Upper lobe of left lung (tissue), 6 donors: ENCODE results near the gene CLDN6. TPM values are rescaled to one million over a fixed set of nuclear protein-coding genes. Genes with fewer than 3 reads are reported as not detected.

ENCODE experiments used
- ATAC-seq, 2 donors: fragments of 200-7000 bp; cut with Tn5 transposase; one replicate each; pipeline ENCODE4 v1.9.1; 2022; ENCODE audit warnings: mild to moderate bottlenecking in 2 of 2, moderate library complexity in 2 of 2; ENCODE audit not compliant: low FRiP score in 2 of 2
- DNase-seq, 2 donors: peaks; one replicate each; pipeline ENCODE4 v3.0.0-alpha.2; 2019 to 2020
- H3K27ac ChIP-seq, 4 donors: fragments of 200-600 bp; sonication (generic); one replicate each; pipeline ENCODE4 v1.5.1; 2016 to 2019
- H3K27me3 ChIP-seq, 4 donors: fragments of 200-600 bp; sonication (generic); one replicate each; pipeline ENCODE4 v1.5.1; 2017 to 2019
- H3K36me3 ChIP-seq, 4 donors: fragments of 200-600 bp; sonication (generic); one replicate each; pipeline ENCODE4 v1.5.1; 2016 to 2019
- H3K4me1 ChIP-seq, 4 donors: fragments of 200-600 bp; sonication (generic); one replicate each; pipeline ENCODE4 v1.5.1; 2018 to 2019
- H3K4me3 ChIP-seq, 4 donors: fragments of 200-600 bp; sonication (generic); one replicate each; pipeline ENCODE4 v1.5.1; 2017 to 2019; ENCODE audit warnings: mild to moderate bottlenecking in 2 of 4, moderate library complexity in 1 of 4
- H3K9me3 ChIP-seq, 4 donors: fragments of 200-600 bp; sonication (generic); one replicate each; pipeline ENCODE4 v1.5.1; 2018 to 2019
- EP300 ChIP-seq, 4 donors: sonication (generic); formaldehyde crosslinking; IDR thresholded peaks; one replicate each; pipeline ENCODE4 v1.5.1; 2017; ENCODE audit warnings: antibody characterized with exemption in 4 of 4, control low read depth in 2 of 4
- POLR2A ChIP-seq, 4 donors: fragments of 450-650 bp; IDR thresholded peaks; one replicate each; pipeline ENCODE4 v1.5.1; 2016 to 2017; ENCODE audit warnings: antibody characterized with exemption in 4 of 4, mild to moderate bottlenecking in 2 of 4
- POLR2AphosphoS5 ChIP-seq, 2 donors: sonication (generic); formaldehyde crosslinking; IDR thresholded peaks; one replicate each; pipeline ENCODE4 v1.5.1; 2017; ENCODE audit warnings: antibody characterized with exemption in 2 of 2
- WGBS, 2 donors: methylation state at CpG; one replicate each; pipeline ENCODE4 v1.1.5; 2017 to 2018; 5-methylcytosine and 5-hydroxymethylcytosine counted together
- total RNA-seq, 6 donors: library from RNA; depleted of rRNA in 4 of 6; stranded (reverse); fragments of >200 nt in 4 of 6; gene quantifications; one replicate each; pipeline versions ENCODE4 v1.1.0 to v1.2.1, GENCODE V29; 2016 to 2021
- TF ChIP-seq, protein P1 (sequence below), 6 experiments: fragments of 450-650 bp in 4 of 6; fragments of 200-600 bp in 2 of 6; sonication (generic) in 2 of 6; IDR thresholded peaks; one replicate each; pipeline ENCODE4 v1.5.1; 2016 to 2019; ENCODE audit warnings: antibody characterized with exemption in 6 of 6
- donor health status: DM: no; HTN: no; CAD: no; lungs with moderate emphysema.
- donor health status: DM: no; HTN: yes; CAD: no; lungs with severe emphysema.

Gene CLDN6
- total RNA-seq, 6 donors from 2014 or later = 0.30 to 1.9 (median 0.72) TPM; not detected in 3

DNA sequence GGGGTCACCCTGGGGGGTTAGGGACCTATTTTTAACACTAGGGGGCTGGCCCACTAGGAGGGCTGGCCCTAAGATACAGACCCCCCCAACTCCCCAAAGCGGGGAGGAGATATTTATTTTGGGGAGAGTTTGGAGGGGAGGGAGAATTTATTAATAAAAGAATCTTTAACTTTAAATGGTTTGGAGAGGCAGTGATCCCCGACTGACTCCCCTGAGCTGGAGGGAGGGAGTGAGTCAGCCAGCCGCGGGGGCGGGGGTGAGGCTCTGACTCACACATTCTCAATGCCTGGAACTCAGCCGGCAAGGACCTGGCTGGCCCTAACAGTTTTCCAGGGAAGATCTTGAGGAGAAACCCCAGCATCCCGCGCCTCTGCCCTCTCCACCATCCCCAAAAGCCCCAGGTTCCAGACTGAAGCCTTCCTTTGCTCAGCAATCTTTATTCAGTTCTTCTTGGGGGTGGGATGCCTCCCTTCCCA is 4.3 kb upstream of the CLDN6 start:
- H3K9me3 ChIP-seq = no peaks in the 10 kb centered on the region
- peak overlapping the region in 3 of 4 donors; percentile 62 to 76 (median 69) for H3K4me3 ChIP-seq
- H3K4me1 ChIP-seq = peaks cover 45 to 72% (median 53%) of the 10 kb centered on the region in 4 donors
- H3K27ac ChIP-seq = peak overlapping the region; percentile 94 to 97 (median 97)
- ATAC-seq = peak; percentile 72 to 78
- H3K27me3 ChIP-seq = peaks cover 0 to 9% (median 3%) of the 10 kb centered on the region in 4 donors
- WGBS, 2 donors = 23 to 24% methylated on average over 6 to 8 of the region's 8 CpGs
- peaks cover 3 to 21% (median 16%) of the 10 kb centered on the region in 4 donors for H3K36me3 ChIP-seq
- TF ChIP-seq, protein P1, sequence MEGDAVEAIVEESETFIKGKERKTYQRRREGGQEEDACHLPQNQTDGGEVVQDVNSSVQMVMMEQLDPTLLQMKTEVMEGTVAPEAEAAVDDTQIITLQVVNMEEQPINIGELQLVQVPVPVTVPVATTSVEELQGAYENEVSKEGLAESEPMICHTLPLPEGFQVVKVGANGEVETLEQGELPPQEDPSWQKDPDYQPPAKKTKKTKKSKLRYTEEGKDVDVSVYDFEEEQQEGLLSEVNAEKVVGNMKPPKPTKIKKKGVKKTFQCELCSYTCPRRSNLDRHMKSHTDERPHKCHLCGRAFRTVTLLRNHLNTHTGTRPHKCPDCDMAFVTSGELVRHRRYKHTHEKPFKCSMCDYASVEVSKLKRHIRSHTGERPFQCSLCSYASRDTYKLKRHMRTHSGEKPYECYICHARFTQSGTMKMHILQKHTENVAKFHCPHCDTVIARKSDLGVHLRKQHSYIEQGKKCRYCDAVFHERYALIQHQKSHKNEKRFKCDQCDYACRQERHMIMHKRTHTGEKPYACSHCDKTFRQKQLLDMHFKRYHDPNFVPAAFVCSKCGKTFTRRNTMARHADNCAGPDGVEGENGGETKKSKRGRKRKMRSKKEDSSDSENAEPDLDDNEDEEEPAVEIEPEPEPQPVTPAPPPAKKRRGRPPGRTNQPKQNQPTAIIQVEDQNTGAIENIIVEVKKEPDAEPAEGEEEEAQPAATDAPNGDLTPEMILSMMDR (IDR thresholded peaks at IDR 0.05) = no peak
- peak in 1 of 4 donors; percentile 11 for TF ChIP-seq POLR2A (IDR thresholded peaks at IDR 0.05)
- peak; percentile 60 to 81 for TF ChIP-seq POLR2AphosphoS5 (IDR thresholded peaks at IDR 0.05)
- TF ChIP-seq EP300 (IDR thresholded peaks at IDR 0.05) = peak in 1 of 4 donors; percentile 67
- peak; percentile 94 to 95 for DNase-seq

DNA sequence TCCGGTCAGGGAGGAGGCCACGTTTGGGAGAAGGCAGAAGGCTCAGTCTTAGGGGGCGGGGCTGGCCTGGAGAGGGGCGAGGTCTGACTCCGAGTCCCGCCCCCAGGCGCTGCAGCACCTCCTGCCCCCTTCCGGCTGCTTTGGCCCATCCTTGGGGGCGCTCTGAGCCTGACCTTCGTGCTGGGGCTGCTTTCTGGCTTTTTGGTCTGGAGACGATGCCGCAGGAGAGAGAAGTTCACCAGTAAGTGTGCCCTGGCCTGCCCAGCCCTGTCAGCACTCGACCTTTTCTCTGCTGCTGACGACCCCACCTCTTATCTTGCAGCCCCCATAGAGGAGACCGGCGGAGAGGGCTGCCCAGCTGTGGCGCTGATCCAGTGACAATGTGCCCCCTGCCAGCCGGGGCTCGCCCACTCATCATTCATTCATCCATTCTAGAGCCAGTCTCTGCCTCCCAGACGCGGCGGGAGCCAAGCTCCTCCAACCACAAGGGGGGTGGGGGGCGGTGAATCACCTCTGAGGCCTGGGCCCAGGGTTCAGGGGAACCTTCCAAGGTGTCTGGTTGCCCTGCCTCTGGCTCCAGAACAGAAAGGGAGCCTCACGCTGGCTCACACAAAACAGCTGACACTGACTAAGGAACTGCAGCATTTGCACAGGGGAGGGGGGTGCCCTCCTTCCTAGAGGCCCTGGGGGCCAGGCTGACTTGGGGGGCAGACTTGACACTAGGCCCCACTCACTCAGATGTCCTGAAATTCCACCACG is 3.6 kb upstream of the CLDN6 start:
- Histone ChIP-seq H3K4me3 (peak overlapping the region; percentile 62 to 80 (median 72)), H3K36me3 (peaks cover 3 to 15% (median 10%) of the 10 kb centered on the region in 4 donors), H3K27ac (peak overlapping the region; percentile 94 to 97 (median 97)), H3K9me3 (no peaks in the 10 kb centered on the region), H3K27me3 (peaks cover 0 to 10% (median 3%) of the 10 kb centered on the region in 4 donors), H3K4me1 (peaks cover 45 to 72% (median 53%) of the 10 kb centered on the region in 4 donors)
- DNase-seq (peak in 1 of 2 donors; percentile 93), ATAC-seq (peak; percentile 74 to 77)
- WGBS, 2 donors = 13 to 31% methylated on average over 8 to 25 of the region's 25 CpGs
- TF ChIP-seq EP300 (IDR thresholded peaks at IDR 0.05) = no peak
- peak in 1 of 4 donors; percentile 3 for TF ChIP-seq POLR2A (IDR thresholded peaks at IDR 0.05)
- TF ChIP-seq POLR2AphosphoS5 (IDR thresholded peaks at IDR 0.05) = no peak
- TF ChIP-seq, protein P1 (IDR thresholded peaks at IDR 0.05) = peak in 4 of 6 experiments; percentile 16 to 54 (median 32)

DNA sequence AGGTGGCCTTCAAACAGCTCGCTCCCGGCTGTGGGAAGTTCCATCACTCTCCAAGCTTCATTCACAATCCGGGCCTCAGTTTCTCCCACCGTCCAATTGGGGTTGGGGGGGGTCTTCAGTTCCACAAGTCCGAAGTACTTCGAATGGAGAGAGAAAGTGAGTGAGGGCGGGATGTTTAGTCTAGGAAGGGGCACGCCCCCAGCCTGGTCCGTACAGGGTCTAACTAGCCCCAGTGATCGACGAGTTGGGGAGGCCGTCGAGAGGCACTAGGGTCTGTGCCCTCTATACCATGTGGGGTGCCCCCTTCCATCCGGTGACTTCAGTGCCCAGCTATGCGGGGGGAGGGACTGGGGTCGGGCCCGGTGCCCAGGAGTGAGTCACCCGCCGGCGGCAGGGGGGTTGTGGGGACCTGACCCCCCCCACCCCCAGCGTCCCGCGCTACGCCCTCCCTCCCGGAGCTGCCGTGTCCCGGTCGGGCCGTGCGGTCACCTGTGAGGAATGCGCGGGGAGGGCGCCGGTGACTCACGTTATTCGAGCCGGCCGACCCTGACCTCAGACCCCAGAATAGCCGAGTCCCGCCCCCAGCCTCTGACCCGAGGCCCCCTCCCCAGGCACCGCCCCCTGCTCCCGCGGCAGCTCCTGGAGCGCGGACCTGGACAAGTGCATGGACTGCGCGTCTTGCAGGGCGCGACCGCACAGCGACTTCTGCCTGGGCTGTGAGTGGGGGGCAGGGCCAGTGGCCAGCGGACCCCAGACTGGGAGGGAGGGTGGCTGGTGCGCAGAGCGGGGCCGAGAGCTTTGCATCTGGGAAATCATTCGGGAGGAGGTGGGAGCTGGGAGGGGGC is 2.8 kb upstream of the CLDN6 start:
- H3K27me3 ChIP-seq = peaks cover 0 to 10% (median 3%) of the 10 kb centered on the region in 4 donors
- peak; percentile 91 to 95 for DNase-seq
- TF ChIP-seq POLR2AphosphoS5 (IDR thresholded peaks at IDR 0.05) = peak; percentile 68 to 92
- TF ChIP-seq POLR2A (IDR thresholded peaks at IDR 0.05) = peak in 1 of 4 donors; percentile 80
- TF ChIP-seq, protein P1 (IDR thresholded peaks at IDR 0.05) = peak in 1 of 6 experiments; percentile 15
- peak in 2 of 4 donors; percentile 61 to 93 for TF ChIP-seq EP300 (IDR thresholded peaks at IDR 0.05)
- peak; percentile 56 to 82 for ATAC-seq
- peaks cover 1 to 7% (median 2%) of the 10 kb centered on the region in 4 donors for H3K36me3 ChIP-seq
- peaks cover 45 to 72% (median 53%) of the 10 kb centered on the region in 4 donors for H3K4me1 ChIP-seq
- no peaks in the 10 kb centered on the region for H3K9me3 ChIP-seq
- H3K27ac ChIP-seq = peak overlapping the region; percentile 94 to 97 (median 97)
- 4% methylated on average over 24 of the region's 57 CpGs; no CpG with 5 or more reads in 1 of the 2 donors for WGBS, 2 donors
- H3K4me3 ChIP-seq = peak overlapping the region; percentile 62 to 80 (median 72)

DNA sequence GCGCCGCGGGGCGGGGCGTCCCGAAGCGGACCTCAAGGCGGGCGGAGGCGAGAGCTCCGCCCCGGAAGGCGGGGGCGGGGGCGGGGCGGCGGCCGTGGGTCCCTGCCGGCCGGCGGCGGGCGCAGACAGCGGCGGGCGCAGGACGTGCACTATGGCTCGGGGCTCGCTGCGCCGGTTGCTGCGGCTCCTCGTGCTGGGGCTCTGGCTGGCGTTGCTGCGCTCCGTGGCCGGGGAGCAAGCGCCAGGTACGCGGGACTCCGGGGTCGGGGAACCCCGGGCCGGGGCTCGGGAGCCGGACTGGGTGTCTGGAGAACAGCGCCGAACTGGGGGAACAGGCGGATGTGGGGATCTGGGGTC is 2.2 kb upstream of the CLDN6 start, which contains the start of gene TNFRSF12A:
Gene TNFRSF12A (plus strand): TSS at position 122 of the 357 bp plus-strand sequence. CDS start 30 bp downstream, at position 152.
- 0 to 3% methylated on average over 19 to 49 of the region's 49 CpGs for WGBS, 2 donors
- TF ChIP-seq POLR2A (IDR thresholded peaks at IDR 0.05) (peak; percentile 46 to 98 (median 85)), POLR2AphosphoS5 (IDR thresholded peaks at IDR 0.05) (peak; percentile 85 to 87), EP300 (IDR thresholded peaks at IDR 0.05) (peak in 1 of 4 donors; percentile 7)
- TF ChIP-seq, protein P1 (IDR thresholded peaks at IDR 0.05) = peak in 3 of 6 experiments; percentile 41 to 57 (median 45)
- peaks cover 45 to 67% (median 53%) of the 10 kb centered on the region in 4 donors for H3K4me1 ChIP-seq
- ATAC-seq = peak in 1 of 2 donors; percentile 71
- peak within 1 kb of the TSS; percentile 62 to 80 (median 72) for H3K4me3 ChIP-seq
- no peaks in the 10 kb centered on the region for H3K9me3 ChIP-seq
- H3K36me3 ChIP-seq = peaks cover 0 to 5% (median 0%) of the 10 kb centered on the region in 4 donors
- H3K27me3 ChIP-seq = peaks cover 0 to 10% (median 3%) of the 10 kb centered on the region in 4 donors
- H3K27ac ChIP-seq = peak within 1 kb of the TSS; percentile 94 to 97 (median 97)
- DNase-seq = peak; percentile 87 to 97
